Measurements from ENCODE around the gene ZXDA. TPM values are rescaled to one million over a fixed set of nuclear protein-coding genes. Genes with fewer than 3 reads are reported as not detected.

ZXDA gene
- total and polyA plus RNA-seq, 2 donors (not counting 1 experiment from before 2014, with no cell fraction given), result 1.8 to 7.6 TPM

GRCh38 chrX:57901466-57901865, 8.8 kb downstream of the ZXDA start:
- Histone ChIP-seq H3K4me3 (replicated peaks in 1 of 4; ENCODE audit: control extremely low read depth in 1 of 4, insufficient read depth in 1 of 4, low read depth in 3 of 4, low read length in 4 of 4) (no peak overlapping the region), H3K79me2 (ENCODE audit: control insufficient read depth, insufficient read depth, low read length) (no peaks in the 10 kb centered on the region), H3K27me3 (ENCODE audit: control insufficient read depth, insufficient read depth, low read length) (no peaks in the 10 kb centered on the region), H3K4me1 (ENCODE audit: control insufficient read depth, extremely low read depth, insufficient read depth, low read length) (no peaks in the 10 kb centered on the region), H3K4me2 (ENCODE audit: extremely low read depth, insufficient read depth, low read length) (no peak overlapping the region), H3K9ac (ENCODE audit: insufficient read depth, low read length) (no peak overlapping the region), H3K27ac (ENCODE audit: insufficient read depth, low read length) (no peak overlapping the region), H3K9me3 (ENCODE audit: control insufficient read depth, insufficient read depth, low read depth, low read length) (no peaks in the 10 kb centered on the region), H4K20me1 (ENCODE audit: control insufficient read depth, extremely low read depth, insufficient read depth, low read length) (no peaks in the 10 kb centered on the region), H2AFZ (ENCODE audit: low read length) (no peak overlapping the region), H3K36me3 (ENCODE audit: control insufficient read depth, insufficient read depth, low read length) (no peaks in the 10 kb centered on the region)
- TF ChIP-seq EZH2 (IDR thresholded peaks at IDR 0.05; ENCODE audit: low read length, missing control alignments), result no peak
- TF ChIP-seq, protein P1, sequence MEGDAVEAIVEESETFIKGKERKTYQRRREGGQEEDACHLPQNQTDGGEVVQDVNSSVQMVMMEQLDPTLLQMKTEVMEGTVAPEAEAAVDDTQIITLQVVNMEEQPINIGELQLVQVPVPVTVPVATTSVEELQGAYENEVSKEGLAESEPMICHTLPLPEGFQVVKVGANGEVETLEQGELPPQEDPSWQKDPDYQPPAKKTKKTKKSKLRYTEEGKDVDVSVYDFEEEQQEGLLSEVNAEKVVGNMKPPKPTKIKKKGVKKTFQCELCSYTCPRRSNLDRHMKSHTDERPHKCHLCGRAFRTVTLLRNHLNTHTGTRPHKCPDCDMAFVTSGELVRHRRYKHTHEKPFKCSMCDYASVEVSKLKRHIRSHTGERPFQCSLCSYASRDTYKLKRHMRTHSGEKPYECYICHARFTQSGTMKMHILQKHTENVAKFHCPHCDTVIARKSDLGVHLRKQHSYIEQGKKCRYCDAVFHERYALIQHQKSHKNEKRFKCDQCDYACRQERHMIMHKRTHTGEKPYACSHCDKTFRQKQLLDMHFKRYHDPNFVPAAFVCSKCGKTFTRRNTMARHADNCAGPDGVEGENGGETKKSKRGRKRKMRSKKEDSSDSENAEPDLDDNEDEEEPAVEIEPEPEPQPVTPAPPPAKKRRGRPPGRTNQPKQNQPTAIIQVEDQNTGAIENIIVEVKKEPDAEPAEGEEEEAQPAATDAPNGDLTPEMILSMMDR (conservative IDR thresholded peaks at IDR 0.05 in 1 of 2, IDR thresholded peaks at IDR 0.05 in 1 of 2; ENCODE audit: low read depth in 1 of 2, low read length in 2 of 2), result no peak
- DNase-seq (ENCODE audit: low read depth in 2 of 2), result no peak

DNA sequence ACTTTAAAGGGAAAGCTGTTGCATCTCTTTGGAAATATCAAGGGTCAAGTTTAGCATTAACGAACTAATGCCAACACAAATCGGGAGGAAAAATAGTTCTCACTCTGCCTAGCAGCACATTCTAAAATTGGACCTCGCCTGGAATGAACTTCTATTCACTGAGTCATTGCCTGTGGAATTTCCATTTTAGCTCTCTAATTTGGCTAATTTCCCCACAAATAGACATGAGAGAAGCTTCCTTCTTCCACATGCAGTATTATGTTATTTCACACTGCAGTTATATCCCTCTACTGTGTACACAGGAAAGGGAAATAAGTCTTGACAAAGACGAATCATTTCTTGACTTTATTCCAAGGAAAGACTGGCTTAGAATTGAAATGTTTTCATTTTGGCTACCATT, 9.3 kb downstream of the ZXDA start:
- H3K4me2 ChIP-seq (ENCODE audit: extremely low read depth, insufficient read depth, low read length), result peak overlapping the region; percentile 32
- H4K20me1 ChIP-seq (ENCODE audit: control insufficient read depth, extremely low read depth, insufficient read depth, low read length), result no peaks in the 10 kb centered on the region
- no peaks in the 10 kb centered on the region for H3K36me3 ChIP-seq (ENCODE audit: control insufficient read depth, insufficient read depth, low read length)
- H3K27me3 ChIP-seq (ENCODE audit: control insufficient read depth, insufficient read depth, low read length), result no peaks in the 10 kb centered on the region
- TF ChIP-seq, protein P1 (conservative IDR thresholded peaks at IDR 0.05 in 1 of 2, IDR thresholded peaks at IDR 0.05 in 1 of 2; ENCODE audit: low read depth in 1 of 2, low read length in 2 of 2), result no peak
- TF ChIP-seq EZH2 (IDR thresholded peaks at IDR 0.05; ENCODE audit: low read length, missing control alignments), result no peak
- no peak overlapping the region for H3K9ac ChIP-seq (ENCODE audit: insufficient read depth, low read length)
- no peak overlapping the region for H2AFZ ChIP-seq (ENCODE audit: low read length)
- H3K9me3 ChIP-seq (ENCODE audit: control insufficient read depth, insufficient read depth, low read depth, low read length), result no peaks in the 10 kb centered on the region
- H3K4me3 ChIP-seq (replicated peaks in 1 of 4; ENCODE audit: control extremely low read depth in 1 of 4, insufficient read depth in 1 of 4, low read depth in 3 of 4, low read length in 4 of 4), result no peak overlapping the region
- no peak overlapping the region for H3K27ac ChIP-seq (ENCODE audit: insufficient read depth, low read length)
- H3K79me2 ChIP-seq (ENCODE audit: control insufficient read depth, insufficient read depth, low read length), result no peaks in the 10 kb centered on the region
- H3K4me1 ChIP-seq (ENCODE audit: control insufficient read depth, extremely low read depth, insufficient read depth, low read length), result no peaks in the 10 kb centered on the region
- DNase-seq (ENCODE audit: low read depth in 2 of 2), result peak; percentile 34 to 73

DNA sequence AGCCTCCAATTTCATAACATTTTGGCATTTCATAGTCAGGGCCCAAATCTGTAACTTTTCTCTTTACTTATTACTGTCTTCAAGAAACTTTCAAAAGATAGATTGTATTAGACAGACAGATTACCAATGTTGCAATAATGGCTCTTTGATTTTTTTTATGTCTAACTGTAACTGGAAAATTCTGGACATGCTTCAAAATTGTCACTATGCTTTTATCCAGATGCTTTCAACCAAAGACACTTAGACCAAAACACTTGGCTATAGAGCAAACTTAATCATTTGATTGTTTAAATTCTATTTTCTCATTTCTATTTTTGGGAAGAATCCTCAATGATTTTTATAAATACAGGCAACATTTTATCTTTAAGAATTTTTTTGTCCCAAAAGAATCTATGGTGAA, 10.4 kb downstream of the ZXDA start:
- Histone ChIP-seq H3K4me3 (replicated peaks in 1 of 4; ENCODE audit: control extremely low read depth in 1 of 4, insufficient read depth in 1 of 4, low read depth in 3 of 4, low read length in 4 of 4) (no peak overlapping the region), H3K4me2 (ENCODE audit: extremely low read depth, insufficient read depth, low read length) (no peak overlapping the region), H3K4me1 (ENCODE audit: control insufficient read depth, extremely low read depth, insufficient read depth, low read length) (no peaks in the 10 kb centered on the region), H3K27me3 (ENCODE audit: control insufficient read depth, insufficient read depth, low read length) (no peaks in the 10 kb centered on the region), H3K27ac (ENCODE audit: insufficient read depth, low read length) (no peak overlapping the region), H3K9me3 (ENCODE audit: control insufficient read depth, insufficient read depth, low read depth, low read length) (no peaks in the 10 kb centered on the region), H2AFZ (ENCODE audit: low read length) (no peak overlapping the region), H3K9ac (ENCODE audit: insufficient read depth, low read length) (no peak overlapping the region), H3K79me2 (ENCODE audit: control insufficient read depth, insufficient read depth, low read length) (no peaks in the 10 kb centered on the region), H4K20me1 (ENCODE audit: control insufficient read depth, extremely low read depth, insufficient read depth, low read length) (no peaks in the 10 kb centered on the region), H3K36me3 (ENCODE audit: control insufficient read depth, insufficient read depth, low read length) (no peaks in the 10 kb centered on the region)
- TF ChIP-seq, protein P1 (conservative IDR thresholded peaks at IDR 0.05 in 1 of 2, IDR thresholded peaks at IDR 0.05 in 1 of 2; ENCODE audit: low read depth in 1 of 2, low read length in 2 of 2), result no peak
- TF ChIP-seq EZH2 (IDR thresholded peaks at IDR 0.05; ENCODE audit: low read length, missing control alignments), result no peak
- DNase-seq (ENCODE audit: low read depth in 2 of 2), result no peak
